ENCODE measurements around the gene PACSIN1.

Gene PACSIN1

DNA sequence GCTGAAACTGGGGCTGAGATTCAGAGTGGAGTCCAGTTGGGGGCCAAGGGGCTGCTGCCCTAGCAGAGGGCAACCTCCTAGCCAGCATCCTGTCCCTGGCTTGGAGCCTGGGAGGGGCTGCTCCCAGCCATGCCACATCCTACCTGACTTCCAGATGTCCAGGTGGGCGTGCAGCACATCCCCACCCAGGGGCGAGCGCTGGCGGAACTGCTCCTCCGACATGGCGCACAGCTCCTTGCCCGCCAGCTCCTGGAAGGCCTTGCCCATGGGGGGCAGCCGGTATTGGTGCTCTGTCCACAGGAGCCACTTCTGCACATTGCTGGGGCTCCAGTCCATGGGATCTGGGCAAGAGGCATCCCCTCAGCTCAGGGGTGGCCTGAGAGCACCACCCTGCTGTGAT is 75.0 kb downstream of the PACSIN1 start:
- TF ChIP-seq, protein P1, sequence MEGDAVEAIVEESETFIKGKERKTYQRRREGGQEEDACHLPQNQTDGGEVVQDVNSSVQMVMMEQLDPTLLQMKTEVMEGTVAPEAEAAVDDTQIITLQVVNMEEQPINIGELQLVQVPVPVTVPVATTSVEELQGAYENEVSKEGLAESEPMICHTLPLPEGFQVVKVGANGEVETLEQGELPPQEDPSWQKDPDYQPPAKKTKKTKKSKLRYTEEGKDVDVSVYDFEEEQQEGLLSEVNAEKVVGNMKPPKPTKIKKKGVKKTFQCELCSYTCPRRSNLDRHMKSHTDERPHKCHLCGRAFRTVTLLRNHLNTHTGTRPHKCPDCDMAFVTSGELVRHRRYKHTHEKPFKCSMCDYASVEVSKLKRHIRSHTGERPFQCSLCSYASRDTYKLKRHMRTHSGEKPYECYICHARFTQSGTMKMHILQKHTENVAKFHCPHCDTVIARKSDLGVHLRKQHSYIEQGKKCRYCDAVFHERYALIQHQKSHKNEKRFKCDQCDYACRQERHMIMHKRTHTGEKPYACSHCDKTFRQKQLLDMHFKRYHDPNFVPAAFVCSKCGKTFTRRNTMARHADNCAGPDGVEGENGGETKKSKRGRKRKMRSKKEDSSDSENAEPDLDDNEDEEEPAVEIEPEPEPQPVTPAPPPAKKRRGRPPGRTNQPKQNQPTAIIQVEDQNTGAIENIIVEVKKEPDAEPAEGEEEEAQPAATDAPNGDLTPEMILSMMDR (IDR thresholded peaks at IDR 0.05; ENCODE audit: extremely low read depth, missing control alignments): no peak
- DNase-seq (ENCODE audit: low spot score): no peak

DNA sequence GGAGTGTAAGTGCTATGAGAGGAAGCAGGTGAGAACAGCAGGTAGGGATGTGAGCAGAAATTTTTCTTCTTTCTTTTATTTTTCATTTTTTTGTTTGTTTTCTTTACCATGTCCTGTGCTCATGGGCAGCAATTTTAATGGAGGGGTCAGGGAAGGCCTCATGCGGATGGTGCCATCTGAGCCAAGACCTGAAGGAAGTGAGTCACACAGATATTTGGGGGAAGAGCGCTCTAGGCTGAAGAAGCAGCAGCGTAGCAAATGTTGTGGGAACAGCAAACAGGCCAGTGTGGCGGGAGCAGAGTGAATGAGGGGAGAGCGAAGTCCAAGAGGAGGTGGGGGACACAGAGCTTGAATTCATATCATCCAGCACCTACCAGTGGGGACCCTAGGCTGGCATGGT is 77.5 kb downstream of the PACSIN1 start:
- no peak for DNase-seq (ENCODE audit: low spot score)
- TF ChIP-seq, protein P1 (IDR thresholded peaks at IDR 0.05; ENCODE audit: extremely low read depth, missing control alignments): no peak

DNA sequence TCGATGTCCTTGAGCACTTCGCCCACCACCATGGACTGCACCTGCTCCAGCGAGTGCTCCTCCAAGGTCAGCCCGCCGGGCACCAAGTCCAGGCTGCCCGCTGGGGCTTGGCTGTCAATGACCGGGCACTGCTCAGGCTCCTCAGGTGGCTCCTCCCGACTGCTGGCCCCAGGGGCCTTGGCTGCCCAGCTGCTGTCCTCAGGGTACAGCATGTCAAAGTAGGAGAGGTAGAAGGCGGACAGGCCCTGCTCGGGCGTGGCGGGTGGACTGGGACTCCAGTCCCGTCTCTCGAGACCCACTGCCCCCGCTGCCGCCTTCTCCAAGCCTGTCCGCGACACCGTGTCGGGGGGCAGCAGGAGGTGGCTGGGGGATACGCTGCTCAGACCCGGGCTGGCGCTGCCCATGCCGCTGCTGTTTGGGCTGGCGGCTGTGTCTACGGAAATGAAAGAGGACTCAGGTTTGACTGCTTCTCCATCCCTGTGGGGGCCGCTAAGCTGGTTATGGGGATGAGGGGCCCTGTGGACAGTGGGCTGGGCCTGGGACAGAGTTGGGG is 78.3 kb downstream of the PACSIN1 start:
- TF ChIP-seq, protein P1 (IDR thresholded peaks at IDR 0.05; ENCODE audit: extremely low read depth, missing control alignments): no peak
- no peak for DNase-seq (ENCODE audit: low spot score)

DNA sequence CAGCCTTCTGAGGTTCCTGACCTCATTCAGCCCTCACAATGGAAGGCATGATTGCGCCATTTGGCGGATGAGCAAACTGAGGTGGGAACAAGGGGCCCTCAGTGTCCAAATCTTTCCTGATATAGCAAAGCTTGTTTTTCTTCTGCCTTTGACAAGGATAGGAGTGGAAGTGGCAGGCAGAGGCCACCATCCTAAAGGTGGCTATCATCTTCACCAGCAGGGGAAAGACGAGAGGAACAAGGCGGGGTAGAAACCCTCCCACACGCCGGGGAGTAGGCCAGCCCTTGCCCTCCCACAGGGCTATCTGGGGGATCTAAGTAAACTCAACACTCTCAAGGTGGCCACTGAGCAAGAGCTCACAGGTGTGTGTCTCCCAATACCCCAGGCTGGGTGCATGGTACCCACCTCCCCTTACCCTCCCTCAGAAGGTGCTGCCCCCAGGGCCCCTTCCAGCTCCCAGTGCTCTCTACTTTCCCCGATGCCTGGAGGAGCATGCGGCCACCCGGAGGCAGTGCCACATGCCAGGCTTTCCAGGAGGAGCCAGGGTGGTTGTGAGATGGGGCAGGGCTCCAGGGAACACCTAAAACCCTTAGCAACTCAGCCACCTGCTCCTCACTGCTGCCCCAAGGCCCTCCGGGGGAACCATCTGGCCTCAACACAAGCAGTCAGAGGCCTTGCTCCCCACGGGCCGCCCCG is 79.0 kb downstream of the PACSIN1 start:
- no peak for DNase-seq (ENCODE audit: low spot score)
- TF ChIP-seq, protein P1 (IDR thresholded peaks at IDR 0.05; ENCODE audit: extremely low read depth, missing control alignments): no peak

DNA sequence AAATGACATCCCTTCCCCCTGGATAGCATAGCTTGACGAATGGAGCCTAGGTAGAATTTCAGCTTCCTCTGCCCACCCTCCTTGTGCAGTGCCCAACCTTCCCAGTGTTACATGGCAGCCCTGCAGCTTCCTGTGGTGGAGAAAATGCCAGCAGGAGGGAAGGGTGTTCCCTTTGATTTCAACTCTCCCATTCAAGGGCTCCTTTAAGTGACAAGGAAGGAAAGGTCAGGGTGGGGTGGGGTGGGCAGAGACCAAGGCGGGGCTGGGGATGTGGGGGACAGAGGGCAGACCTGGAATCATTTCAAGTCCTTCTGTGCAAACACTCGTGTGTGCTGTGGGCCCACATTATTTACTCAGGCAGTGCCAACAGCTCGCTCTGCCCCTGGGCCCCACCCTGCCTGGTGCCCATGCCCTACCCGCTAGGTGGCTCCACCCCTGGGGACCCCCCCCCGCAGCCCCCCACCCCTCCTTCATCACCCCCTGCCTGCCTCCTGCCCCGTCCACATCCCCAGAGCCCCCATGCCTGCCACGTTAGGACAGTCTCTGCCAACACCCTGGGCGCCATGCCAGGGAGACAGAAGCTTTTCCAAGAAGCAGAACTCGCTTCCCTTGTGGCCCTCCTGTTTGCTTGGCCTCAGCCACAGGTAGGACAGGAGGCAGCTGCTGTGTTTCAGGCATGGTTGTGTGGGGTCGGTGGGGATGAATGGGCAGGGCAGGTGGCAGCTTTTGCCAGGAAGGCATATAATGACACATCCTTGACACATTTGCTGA is 80.9 kb downstream of the PACSIN1 start:
- DNase-seq (ENCODE audit: low spot score): no peak
- TF ChIP-seq, protein P1 (IDR thresholded peaks at IDR 0.05; ENCODE audit: extremely low read depth, missing control alignments): no peak

DNA sequence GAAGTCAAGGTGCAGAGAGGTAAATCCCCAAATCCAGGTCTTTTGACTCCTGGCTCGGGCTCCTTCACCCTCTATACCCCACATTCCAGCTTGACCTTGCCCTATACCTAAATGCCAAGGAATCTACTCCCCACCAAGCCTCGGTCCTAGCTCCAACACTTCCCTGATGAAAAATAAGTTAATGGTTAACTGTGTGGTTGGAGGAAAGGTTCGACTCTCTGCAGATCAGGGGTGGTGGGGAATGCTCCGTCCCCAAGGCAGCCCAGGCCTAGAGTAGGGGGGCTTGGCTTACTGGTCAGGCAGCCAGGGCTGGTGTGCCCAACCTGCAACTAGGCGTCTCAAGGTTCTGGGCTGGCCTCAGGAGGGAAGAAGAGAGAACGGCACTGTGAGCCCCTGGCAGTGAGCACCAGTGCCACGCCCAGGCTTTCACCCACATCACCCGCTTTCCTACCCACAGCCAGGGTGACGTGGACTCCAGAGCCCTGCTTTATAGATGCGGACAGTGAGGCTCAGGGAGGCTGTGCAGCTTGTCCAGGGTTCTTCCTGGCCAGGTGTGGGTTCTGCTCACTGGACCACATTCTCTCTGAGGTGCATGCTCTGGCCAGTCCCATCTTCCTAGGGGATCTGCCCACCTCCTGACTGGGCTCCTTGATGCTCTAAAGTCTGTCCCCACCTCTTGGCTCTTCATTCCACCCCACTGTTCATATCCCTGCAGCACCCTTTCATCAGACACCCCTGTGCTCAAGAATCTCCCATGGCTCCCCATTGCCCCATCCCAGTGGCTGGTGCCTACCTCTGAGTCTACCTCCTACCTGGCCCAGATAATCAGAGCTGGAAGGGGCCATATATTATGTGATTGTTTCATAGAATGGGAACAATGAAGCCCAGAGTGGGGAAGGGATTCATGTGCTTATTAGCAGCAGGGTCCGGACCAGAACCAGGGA is 82.1 kb downstream of the PACSIN1 start:
- DNase-seq (ENCODE audit: low spot score): no peak

More for the DNA sequence above, 82.1 kb downstream of the PACSIN1 start:
- TF ChIP-seq, protein P1 (IDR thresholded peaks at IDR 0.05; ENCODE audit: extremely low read depth, missing control alignments): no peak

Measured in GM20000 (cell line).